ENCODE measurements around the gene ZKSCAN2. TPM values are rescaled to one million over a fixed set of nuclear protein-coding genes. Genes with fewer than 3 reads are reported as not detected.

The ZKSCAN2 gene
- polyA plus RNA-seq, 1 donor (not counting 4 experiments of a cell fraction or from before 2014, with no cell fraction given): 1.8 TPM

DNA sequence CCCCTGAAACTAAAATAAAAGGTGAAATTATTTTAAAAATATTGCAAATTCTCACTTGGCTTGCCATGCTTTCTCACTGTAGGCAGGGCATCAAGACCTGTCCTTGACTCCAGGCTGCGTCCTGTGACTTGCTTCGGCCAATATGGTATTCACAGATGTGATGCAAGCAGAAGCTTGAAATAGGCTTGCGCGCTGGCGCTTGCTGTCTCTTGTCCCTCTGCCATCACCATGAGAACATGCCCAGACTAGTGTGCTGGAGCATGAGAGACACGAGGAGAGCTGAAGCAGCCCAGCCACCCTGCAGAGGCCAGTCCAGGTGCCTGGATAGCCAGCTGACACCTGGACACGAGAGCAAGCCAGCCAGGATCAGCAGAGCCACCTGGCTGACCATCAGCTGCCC, 21.8 kb upstream of the ZKSCAN2 start:
- H3K27me3 ChIP-seq (ENCODE audit: control insufficient read depth, extremely low read depth, insufficient read depth, low read length): no peaks in the 10 kb centered on the region
- no peak overlapping the region for H3K9ac ChIP-seq (ENCODE audit: control insufficient read depth, extremely low read depth, insufficient read depth, low read length)
- no peak overlapping the region for H2AFZ ChIP-seq (ENCODE audit: control insufficient read depth, low read length)
- no peaks in the 10 kb centered on the region for H3K36me3 ChIP-seq (ENCODE audit: control insufficient read depth in 2 of 2, extremely low read depth in 1 of 2, insufficient read depth in 2 of 2, low read length in 2 of 2)
- H3K4me3 ChIP-seq (ENCODE audit: control insufficient read depth in 2 of 3, extremely low read depth in 1 of 3, insufficient read depth in 2 of 3, low read depth in 1 of 3, low read length in 3 of 3): no peak overlapping the region
- no peaks in the 10 kb centered on the region for H4K20me1 ChIP-seq (ENCODE audit: control insufficient read depth, extremely low read depth, insufficient read depth, low read length)
- no peaks in the 10 kb centered on the region for H3K79me2 ChIP-seq (ENCODE audit: control insufficient read depth, insufficient read depth, low read length)
- TF ChIP-seq EZH2 (IDR thresholded peaks at IDR 0.05; ENCODE audit: low read length): no peak
- TF ChIP-seq, protein P1, sequence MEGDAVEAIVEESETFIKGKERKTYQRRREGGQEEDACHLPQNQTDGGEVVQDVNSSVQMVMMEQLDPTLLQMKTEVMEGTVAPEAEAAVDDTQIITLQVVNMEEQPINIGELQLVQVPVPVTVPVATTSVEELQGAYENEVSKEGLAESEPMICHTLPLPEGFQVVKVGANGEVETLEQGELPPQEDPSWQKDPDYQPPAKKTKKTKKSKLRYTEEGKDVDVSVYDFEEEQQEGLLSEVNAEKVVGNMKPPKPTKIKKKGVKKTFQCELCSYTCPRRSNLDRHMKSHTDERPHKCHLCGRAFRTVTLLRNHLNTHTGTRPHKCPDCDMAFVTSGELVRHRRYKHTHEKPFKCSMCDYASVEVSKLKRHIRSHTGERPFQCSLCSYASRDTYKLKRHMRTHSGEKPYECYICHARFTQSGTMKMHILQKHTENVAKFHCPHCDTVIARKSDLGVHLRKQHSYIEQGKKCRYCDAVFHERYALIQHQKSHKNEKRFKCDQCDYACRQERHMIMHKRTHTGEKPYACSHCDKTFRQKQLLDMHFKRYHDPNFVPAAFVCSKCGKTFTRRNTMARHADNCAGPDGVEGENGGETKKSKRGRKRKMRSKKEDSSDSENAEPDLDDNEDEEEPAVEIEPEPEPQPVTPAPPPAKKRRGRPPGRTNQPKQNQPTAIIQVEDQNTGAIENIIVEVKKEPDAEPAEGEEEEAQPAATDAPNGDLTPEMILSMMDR (optimal IDR thresholded peaks at IDR 0.05 in 1 of 3, IDR thresholded peaks at IDR 0.05 in 1 of 3, conservative IDR thresholded peaks at IDR 0.05 in 1 of 3; ENCODE audit: extremely low read depth in 1 of 3, insufficient read depth in 2 of 3, low read length in 3 of 3): no peak
- no peak for DNase-seq (ENCODE audit: low read depth, low spot score)
- no peak overlapping the region for H3K4me2 ChIP-seq (ENCODE audit: control insufficient read depth, extremely low read depth, insufficient read depth, low read depth, low read length)
- no peak for FAIRE-seq
- H3K9me1 ChIP-seq (ENCODE audit: control insufficient read depth, extremely low read depth, insufficient read depth, low read length): no peaks in the 10 kb centered on the region
- H3K4me1 ChIP-seq (ENCODE audit: control insufficient read depth, extremely low read depth, insufficient read depth, low read length): peaks cover 3% of the 10 kb centered on the region
- dilution Hi-C loops (cut with MboI; ENCODE audit: extremely low pct_ligation_motif_present, low sequenced_read_pairs): no loop called here
- no peaks in the 10 kb centered on the region for H3K9me3 ChIP-seq (ENCODE audit: control insufficient read depth, low read depth, low read length)
- no peak overlapping the region for H3K27ac ChIP-seq (ENCODE audit: control insufficient read depth, insufficient read depth, low read length)

- DNase-seq (ENCODE audit: low read depth, low spot score): no peak
- peaks cover 0 to 1% of the 10 kb centered on the region in 2 experiments for H3K36me3 ChIP-seq (ENCODE audit: control insufficient read depth in 2 of 2, extremely low read depth in 1 of 2, insufficient read depth in 2 of 2, low read length in 2 of 2)
- TF ChIP-seq EZH2 (IDR thresholded peaks at IDR 0.05; ENCODE audit: low read length): no peak
- TF ChIP-seq, protein P1 (optimal IDR thresholded peaks at IDR 0.05 in 1 of 3, IDR thresholded peaks at IDR 0.05 in 1 of 3, conservative IDR thresholded peaks at IDR 0.05 in 1 of 3; ENCODE audit: extremely low read depth in 1 of 3, insufficient read depth in 2 of 3, low read length in 3 of 3): no peak
- H3K9ac ChIP-seq (ENCODE audit: control insufficient read depth, extremely low read depth, insufficient read depth, low read length): no peak overlapping the region
- no peaks in the 10 kb centered on the region for H3K9me3 ChIP-seq (ENCODE audit: control insufficient read depth, low read depth, low read length)
- no peak for FAIRE-seq
- no peaks in the 10 kb centered on the region for H3K9me1 ChIP-seq (ENCODE audit: control insufficient read depth, extremely low read depth, insufficient read depth, low read length)
- H3K4me2 ChIP-seq (ENCODE audit: control insufficient read depth, extremely low read depth, insufficient read depth, low read depth, low read length): no peak overlapping the region
- no peaks in the 10 kb centered on the region for H4K20me1 ChIP-seq (ENCODE audit: control insufficient read depth, extremely low read depth, insufficient read depth, low read length)
- no peaks in the 10 kb centered on the region for H3K27me3 ChIP-seq (ENCODE audit: control insufficient read depth, extremely low read depth, insufficient read depth, low read length)
- H3K4me3 ChIP-seq (ENCODE audit: control insufficient read depth in 2 of 3, extremely low read depth in 1 of 3, insufficient read depth in 2 of 3, low read depth in 1 of 3, low read length in 3 of 3): no peak overlapping the region
- no peaks in the 10 kb centered on the region for H3K4me1 ChIP-seq (ENCODE audit: control insufficient read depth, extremely low read depth, insufficient read depth, low read length)
- dilution Hi-C loops (cut with MboI; ENCODE audit: extremely low pct_ligation_motif_present, low sequenced_read_pairs): no loop called here
- no peak overlapping the region for H3K27ac ChIP-seq (ENCODE audit: control insufficient read depth, insufficient read depth, low read length)
- no peak overlapping the region for H2AFZ ChIP-seq (ENCODE audit: control insufficient read depth, low read length)
- H3K79me2 ChIP-seq (ENCODE audit: control insufficient read depth, insufficient read depth, low read length): no peaks in the 10 kb centered on the region
These were observed 13.8 kb upstream of the ZKSCAN2 start for GRCh38 chr16:25271421-25271820.

Measured in keratinocyte (primary cell).